ENCODE measurements around the gene TRAF5.
"Not testable (repeated sequence)": the region's sequence is repeated elsewhere in the genome, so short reads cannot be mapped to it uniquely, and the experiment has no call there.

DNA sequence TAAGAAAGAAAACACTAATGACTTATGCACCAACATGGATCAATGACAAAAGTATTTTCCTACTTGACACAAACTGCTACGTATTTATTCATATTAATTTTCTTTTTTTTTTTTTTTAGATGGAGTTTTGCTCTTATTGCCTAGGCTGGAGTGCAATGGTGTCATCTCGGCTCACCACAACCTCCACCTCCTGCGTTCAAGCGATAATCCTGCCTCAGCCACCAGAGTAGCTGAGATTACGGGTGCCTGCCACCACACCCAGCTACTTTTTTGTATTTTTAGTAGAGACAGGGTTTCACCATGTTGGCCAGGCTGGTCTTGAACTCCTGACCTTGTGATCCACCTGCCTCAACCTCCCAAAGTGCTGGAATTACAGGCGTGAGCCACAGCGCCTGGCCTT, 5.0 kb upstream of the TRAF5 start:
- TF ChIP-seq TAF1 (conservative IDR thresholded peaks at IDR 0.05); SP1 (IDR thresholded peaks at IDR 0.05): not testable (repeated sequence)
- TF ChIP-seq, protein P1, sequence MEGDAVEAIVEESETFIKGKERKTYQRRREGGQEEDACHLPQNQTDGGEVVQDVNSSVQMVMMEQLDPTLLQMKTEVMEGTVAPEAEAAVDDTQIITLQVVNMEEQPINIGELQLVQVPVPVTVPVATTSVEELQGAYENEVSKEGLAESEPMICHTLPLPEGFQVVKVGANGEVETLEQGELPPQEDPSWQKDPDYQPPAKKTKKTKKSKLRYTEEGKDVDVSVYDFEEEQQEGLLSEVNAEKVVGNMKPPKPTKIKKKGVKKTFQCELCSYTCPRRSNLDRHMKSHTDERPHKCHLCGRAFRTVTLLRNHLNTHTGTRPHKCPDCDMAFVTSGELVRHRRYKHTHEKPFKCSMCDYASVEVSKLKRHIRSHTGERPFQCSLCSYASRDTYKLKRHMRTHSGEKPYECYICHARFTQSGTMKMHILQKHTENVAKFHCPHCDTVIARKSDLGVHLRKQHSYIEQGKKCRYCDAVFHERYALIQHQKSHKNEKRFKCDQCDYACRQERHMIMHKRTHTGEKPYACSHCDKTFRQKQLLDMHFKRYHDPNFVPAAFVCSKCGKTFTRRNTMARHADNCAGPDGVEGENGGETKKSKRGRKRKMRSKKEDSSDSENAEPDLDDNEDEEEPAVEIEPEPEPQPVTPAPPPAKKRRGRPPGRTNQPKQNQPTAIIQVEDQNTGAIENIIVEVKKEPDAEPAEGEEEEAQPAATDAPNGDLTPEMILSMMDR (IDR thresholded peaks at IDR 0.05; ENCODE audit: low read depth, low read length, missing input control) = not testable (repeated sequence)
